IMR-90 (cell line): Measurements from ENCODE around the gene CD36. TPM values are rescaled to one million over a fixed set of nuclear protein-coding genes. Genes with fewer than 3 reads are reported as not detected.

Source experiments
- ATAC-seq: fragments of 200-7000 bp; cut with Tn5 transposase; 2 replicates; pipeline ENCODE4 v1.9.1; 2020; ENCODE audit warnings: low read depth, mild to moderate bottlenecking, moderate library complexity
- BruUV-seq: library from RNA; stranded (reverse); fragments of 400-500 nt; replicated peaks from 2 replicates; lab custom pipeline; 2021; lab: Mats Ljungman, UMichigan
- CTCF ChIA-PET: fragments of 300-600 bp; formaldehyde crosslinking; extraction: SDS; loops from one replicate; lab custom pipeline; 2021; ENCODE audit warnings: antibody characterized with exemption; lab: Yijun Ruan, JAX
- POLR2A ChIA-PET: fragments of 300-600 bp; sonication (Branson Sonifier 250); formaldehyde crosslinking; loops from one replicate; lab custom pipeline; 2022; ENCODE audit warnings: antibody characterized with exemption; ENCODE audit not compliant: unreplicated experiment; lab: Charles Lee
- DNase-seq: peaks from one replicate; pipeline ENCODE4 v3.0.0; 2013
- H2AFZ ChIP-seq: replicated peaks from 2 replicates; pipeline ENCODE3; 2013; ENCODE audit warnings: low read length, mild to moderate bottlenecking; ENCODE audit not compliant: poor library complexity
- H2AK5ac ChIP-seq: 2 replicates; pipeline ENCODE4 v1.6.1; 2013; ENCODE audit warnings: low read depth, low read length, inconsistent platforms
- H2AK9ac ChIP-seq: replicated peaks from 2 replicates; pipeline ENCODE3; 2013; ENCODE audit warnings: mild to moderate bottlenecking, low read depth, low read length, moderate library complexity; ENCODE audit not compliant: poor library complexity
- H2BK120ac ChIP-seq: 2 replicates; pipeline ENCODE4 v1.6.1; 2013; ENCODE audit warnings: low read depth, low read length, inconsistent platforms
- H2BK15ac ChIP-seq: 3 replicates; pipeline ENCODE4 v1.6.1; 2013; ENCODE audit warnings: low read depth, low read length, inconsistent platforms
- H2BK20ac ChIP-seq: 2 replicates; pipeline ENCODE4 v1.6.1; 2013; ENCODE audit warnings: low read depth, mild to moderate bottlenecking, inconsistent platforms, low read length, moderate library complexity
- H2BK5ac ChIP-seq: 2 replicates; pipeline ENCODE4 v1.6.1; 2013; ENCODE audit warnings: mild to moderate bottlenecking, low read depth, low read length, inconsistent platforms; ENCODE audit not compliant: poor library complexity, severe bottlenecking
- H3K14ac ChIP-seq: replicated peaks from 2 replicates; pipeline ENCODE4 v1.6.1; 2013; ENCODE audit warnings: low read depth, low read length, inconsistent platforms
- H3K18ac ChIP-seq: 2 replicates; pipeline ENCODE4 v1.6.1; 2013; ENCODE audit warnings: low read depth, low read length, control low read depth
- H3K23ac ChIP-seq: 2 replicates; pipeline ENCODE4 v1.6.1; 2013; ENCODE audit warnings: low read depth, low read length, inconsistent platforms
- H3K27ac ChIP-seq: 2 replicates; pipeline ENCODE4 v1.5.1; 2013; ENCODE audit warnings: mild to moderate bottlenecking, control low read depth, low read length; ENCODE audit not compliant: insufficient read depth
- H3K27me3 ChIP-seq: 2 replicates; pipeline ENCODE4 v1.6.1; 2013; ENCODE audit warnings: low read length; ENCODE audit not compliant: control insufficient read depth, insufficient read depth
- H3K36me3 ChIP-seq: 2 replicates; pipeline ENCODE4 v1.6.1; 2013; ENCODE audit warnings: low read length, mixed read lengths; ENCODE audit not compliant: control insufficient read depth, insufficient read depth
- H3K4ac ChIP-seq: 2 replicates; pipeline ENCODE4 v1.6.1; 2013; ENCODE audit warnings: low read depth, low read length, inconsistent platforms
- H3K4me1 ChIP-seq: 2 replicates; pipeline ENCODE4 v1.6.1; 2013; ENCODE audit warnings: low read length, mixed read lengths; ENCODE audit not compliant: control insufficient read depth, insufficient read depth
- H3K4me2 ChIP-seq: 2 replicates; pipeline ENCODE4 v1.6.1; 2013; ENCODE audit warnings: low read depth, mild to moderate bottlenecking, control low read depth, low read length, moderate library complexity
- H3K4me3 ChIP-seq: 2 replicates; pipeline ENCODE4 v1.5.1; 2013; ENCODE audit warnings: low read depth, mild to moderate bottlenecking, control low read depth, low read length, moderate library complexity; ENCODE audit not compliant: insufficient read depth
- H3K56ac ChIP-seq: 2 replicates; pipeline ENCODE4 v1.6.1; 2013; ENCODE audit warnings: low read length, inconsistent platforms; ENCODE audit not compliant: insufficient read depth; ENCODE audit errors: extremely low read depth
- H3K79me1 ChIP-seq, 2 experiments: 2 replicates each; pipeline ENCODE4 v1.6.1; 2013; ENCODE audit warnings: low read length in 2 of 2, inconsistent platforms in 1 of 2, low read depth in 1 of 2
- H3K9ac ChIP-seq: 2 replicates; pipeline ENCODE4 v1.6.1; 2013; ENCODE audit warnings: low read depth, low read length, control low read depth
- H3K9me1 ChIP-seq: 2 replicates; pipeline ENCODE4 v1.6.1; 2013; ENCODE audit warnings: low read length, inconsistent platforms; ENCODE audit not compliant: insufficient read depth
- H3K9me3 ChIP-seq: 2 replicates; pipeline ENCODE4 v1.6.1; 2013; ENCODE audit warnings: low read length; ENCODE audit not compliant: control insufficient read depth, insufficient read depth
- H4K20me1 ChIP-seq: 2 replicates; pipeline ENCODE4 v1.6.1; 2013; ENCODE audit warnings: low read length, inconsistent platforms; ENCODE audit not compliant: insufficient read depth
- H4K5ac ChIP-seq: 2 replicates; pipeline ENCODE4 v1.6.1; 2013; ENCODE audit warnings: mild to moderate bottlenecking, low read depth, low read length, control low read depth
- H4K8ac ChIP-seq, 2 experiments: 2 replicates each; pipeline ENCODE4 v1.6.1; 2013; ENCODE audit warnings: low read depth in 2 of 2, low read length in 2 of 2, control low read depth in 1 of 2, inconsistent platforms in 1 of 2
- H4K91ac ChIP-seq: 2 replicates; pipeline ENCODE4 v1.6.1; 2013; ENCODE audit warnings: low read depth, low read length, inconsistent platforms; ENCODE audit not compliant: insufficient read depth
- BHLHE40 ChIP-seq: fragments of 150-350 bp; IDR thresholded peaks from 2 replicates; pipeline ENCODE4 v1.6.1; 2016; ENCODE audit warnings: mild to moderate bottlenecking, low read depth, low read length
- CEBPB ChIP-seq: IDR thresholded peaks from 2 replicates; pipeline ENCODE4 v1.6.1; 2012; ENCODE audit warnings: low read depth, low read length, improper control_type of control experiment
- CHD1 ChIP-seq: IDR thresholded peaks from 2 replicates; pipeline ENCODE4 v1.6.1; 2012; ENCODE audit warnings: low read depth, low read length, improper control_type of control experiment
- CTCF ChIP-seq: conservative IDR thresholded peaks from 2 replicates; pipeline ENCODE4 v1.5.1; 2012; ENCODE audit warnings: mild to moderate bottlenecking, low read depth, low read length, improper control_type of control experiment
- ELK1 ChIP-seq: fragments of 150-350 bp; IDR thresholded peaks from 2 replicates; pipeline ENCODE4 v1.6.1; 2016; ENCODE audit warnings: low read depth, mild to moderate bottlenecking, low read length, moderate library complexity, borderline replicate concordance
- FOS ChIP-seq: fragments of 150-350 bp; IDR thresholded peaks from 2 replicates; pipeline ENCODE4 v1.6.1; 2016; ENCODE audit warnings: low read depth, low read length
- MAFK ChIP-seq: IDR thresholded peaks from 2 replicates; pipeline ENCODE4 v1.6.1; 2012; ENCODE audit warnings: low read depth, low read length, improper control_type of control experiment
- MAZ ChIP-seq: IDR thresholded peaks from 2 replicates; pipeline ENCODE4 v1.6.1; 2012; ENCODE audit warnings: low read depth, mild to moderate bottlenecking, low read length, improper control_type of control experiment, moderate library complexity, borderline replicate concordance
- MXI1 ChIP-seq: IDR thresholded peaks from 2 replicates; pipeline ENCODE4 v1.6.1; 2012; ENCODE audit warnings: low read depth, mild to moderate bottlenecking, low read length, moderate library complexity, borderline replicate concordance
- NFE2L2 ChIP-seq: fragments of 150-350 bp; IDR thresholded peaks from 2 replicates; pipeline ENCODE4 v1.6.1; 2016; ENCODE audit warnings: low read depth, mild to moderate bottlenecking, low read length
- POLR2A ChIP-seq: IDR thresholded peaks from 2 replicates; pipeline ENCODE4 v1.6.1; 2012; ENCODE audit warnings: mild to moderate bottlenecking, low read depth, low read length
- RAD21 ChIP-seq: IDR thresholded peaks from 2 replicates; pipeline ENCODE4 v1.6.1; 2012; ENCODE audit warnings: low read length, improper control_type of control experiment
- RCOR1 ChIP-seq: IDR thresholded peaks from 2 replicates; pipeline ENCODE4 v1.6.1; 2012; ENCODE audit warnings: mild to moderate bottlenecking, low read length, improper control_type of control experiment; ENCODE audit not compliant: insufficient replicate concordance
- RFX5 ChIP-seq: IDR thresholded peaks from 2 replicates; pipeline ENCODE4 v1.8.0; 2012; ENCODE audit warnings: low read depth, mild to moderate bottlenecking, low read length, moderate library complexity
- SMC3 ChIP-seq: fragments of 150-350 bp; IDR thresholded peaks from 2 replicates; pipeline ENCODE4 v1.6.1; 2016; ENCODE audit warnings: low read depth, mild to moderate bottlenecking, antibody characterized with exemption, low read length, moderate library complexity
- USF2 ChIP-seq: fragments of 150-350 bp; IDR thresholded peaks from 2 replicates; pipeline ENCODE4 v1.6.1; 2017; ENCODE audit warnings: mild to moderate bottlenecking, antibody characterized with exemption, low read length, low read depth
- WGBS, 2 experiments: methylation state at CpG; one replicate each; pipeline versions ENCODE4 v1.1.5 to v1.1.7; 2013; ENCODE audit warnings: missing lambda C conversion rate in 2 of 2; ENCODE audit not compliant: insufficient read length in 1 of 2; ENCODE audit errors: extremely low coverage in 2 of 2; 5-methylcytosine and 5-hydroxymethylcytosine counted together
- dilution Hi-C: fragments of 300-500 bp; cut with HindIII; formaldehyde crosslinking; loops from one replicate; pipeline ENCODE4 v1.14.3; 2018; ENCODE audit warnings: low sequenced_read_pairs; ENCODE audit not compliant: unreplicated experiment
- in situ Hi-C: fragments of 300-500 bp; cut with MboI; formaldehyde crosslinking; loops from 3 replicates; pipeline ENCODE4 v1.14.3; 2019; ENCODE audit warnings: low sequenced_read_pairs, inconsistent platforms, mixed read lengths
- intact Hi-C: fragments of 100-400 bp; cut with micrococcal nuclease; formaldehyde crosslinking; loops from 2 replicates; pipeline ENCODE4 v1.10.0; 2022
- polyA plus RNA-seq, 3 experiments: library from polyadenylated mRNA; depleted of rRNA; stranded (reverse); fragments of >200 nt; gene quantifications; 2 replicates each; pipeline ENCODE4 v1.2.3, GENCODE V29; 2012; ENCODE audit warnings: low replicate concordance in 1 of 3
- total RNA-seq: library from RNA; depleted of rRNA; stranded (reverse); fragments of >200 nt; gene quantifications from 2 replicates; pipeline ENCODE4 v1.2.3, GENCODE V29; 2012

The CD36 gene
- total and polyA plus RNA-seq, 2 of the 4 experiments (the other 2 are of a cell fraction), result 0.19 to 0.54 TPM

- Histone ChIP-seq H3K79me1 (no peaks in the 10 kb centered on the region), H3K27me3 (no peaks in the 10 kb centered on the region), H4K8ac (peak overlapping the region in 1 of 2 experiments; percentile 11; a peak in 1 of 4 replicates), H2BK5ac (no peak overlapping the region), H2AK9ac (no peak overlapping the region), H4K20me1 (no peaks in the 10 kb centered on the region), H3K4ac (no peak overlapping the region; the same call in 1 of the 2 replicates), H3K9me1 (no peaks in the 10 kb centered on the region), H2BK20ac (0 out of 2 replicates have a peak overlapping the region, but pooled peaks have one; percentile 13), H4K91ac (no peak overlapping the region), H3K4me3 (no peak overlapping the region), H3K56ac (no peak overlapping the region), H2AK5ac (no peak overlapping the region), H2BK15ac (no peak overlapping the region), H3K23ac (no peak overlapping the region), H3K4me1 (peaks cover 2% of the 10 kb centered on the region), H3K36me3 (no peaks in the 10 kb centered on the region), H3K9me3 (no peaks in the 10 kb centered on the region; the same call in 1 of the 2 replicates), H2BK120ac (peak overlapping the region; percentile 9; the same call in 1 of the 2 replicates), H3K27ac (no peak overlapping the region), H4K5ac (peak overlapping the region; percentile 76; the same call in 1 of the 2 replicates), H3K9ac (no peak overlapping the region), H3K14ac (no peak overlapping the region), H3K18ac (peak overlapping the region; percentile 91; the same call in 1 of the 2 replicates), H3K4me2 (no peak overlapping the region), H2AFZ (peak overlapping the region; percentile 59)
- in situ Hi-C loops (no loop called here), intact Hi-C loops (no loop called here), dilution Hi-C loops (no loop called here)
- ATAC-seq (no peak), DNase-seq (peak; percentile 42)
- CTCF ChIA-PET, result no interaction called here
- 100% methylated on average over 2 of the region's 5 CpGs; no CpG with 5 or more reads in 1 of the 2 experiments for WGBS, 2 experiments
- POLR2A ChIA-PET, result no interaction called here
- no peak for TF ChIP-seq CEBPB
- TF ChIP-seq MAFK, result no peak
- TF ChIP-seq RCOR1, result no peak
- TF ChIP-seq SMC3, result no peak
- no peak for TF ChIP-seq CTCF
- no peak for TF ChIP-seq MAZ
- no peak for TF ChIP-seq FOS
- TF ChIP-seq CHD1, result no peak
- no peak for TF ChIP-seq NFE2L2
- no peak for TF ChIP-seq POLR2A
- no peak for TF ChIP-seq MXI1
- no peak for TF ChIP-seq RFX5
- no peak for TF ChIP-seq RAD21
- TF ChIP-seq BHLHE40, result no peak
- no peak for TF ChIP-seq USF2
- no peak for TF ChIP-seq ELK1
- BruUV-seq, result no TSS peak
Measured at GRCh38 chr7:80614851-80615271, 23.6 kb upstream of the CD36 start.
